Fibroblast of mammary gland (primary cell): ENCODE measurements around the gene CNN1.
"Not testable (repeated sequence)": the region's sequence is repeated elsewhere in the genome, so short reads cannot be mapped to it uniquely, and the experiment has no call there.

Experiments used
- DNase-seq: peaks from one replicate; pipeline ENCODE4 v3.0.0-alpha.2; 2010; ENCODE audit warnings: low read depth
- H3K4me3 ChIP-seq: 2 replicates; pipeline ENCODE4 v1.5.1; 2011; ENCODE audit warnings: low read depth, mild to moderate bottlenecking, low read length, moderate library complexity; ENCODE audit not compliant: control insufficient read depth
- CTCF ChIP-seq: conservative IDR thresholded peaks from 2 replicates; pipeline ENCODE4 v1.5.1; 2011; ENCODE audit warnings: low read depth, low read length, inconsistent platforms; ENCODE audit not compliant: control insufficient read depth, insufficient read depth

CNN1 gene

GRCh38 chr19:11554160-11554559, 15.5 kb downstream of the CNN1 start:
- no peak overlapping the region for H3K4me3 ChIP-seq
- no peak for DNase-seq
- TF ChIP-seq CTCF: no peak

GRCh38 chr19:11555246-11555645, 16.6 kb downstream of the CNN1 start:
- no peak for DNase-seq
- no peak overlapping the region for H3K4me3 ChIP-seq
- TF ChIP-seq CTCF: no peak

- no peak overlapping the region for H3K4me3 ChIP-seq
- no peak for DNase-seq
- no peak for TF ChIP-seq CTCF
Measured at GRCh38 chr19:11556634-11557420, 18.2 kb downstream of the CNN1 start.

- H3K4me3 ChIP-seq: peak within 1 kb of the TSS; percentile 94
- DNase-seq: peak; percentile 97
- TF ChIP-seq CTCF: peak; percentile 21
Measured at GRCh38 chr19:11558881-11559828, 20.5 kb downstream of the CNN1 start, which contains the start of gene ELOF1. Gene ELOF1, minus strand, starts transcription at chr19:11559230. Its CDS starts 4,883 bp downstream, at chr19:11554347.

- TF ChIP-seq CTCF: peak; percentile 71
- DNase-seq: peak; percentile 81
- no peak overlapping the region for H3K4me3 ChIP-seq
Measured at GRCh38 chr19:11560404-11561051, 21.9 kb downstream of the CNN1 start.

- DNase-seq: no peak
- no peak for TF ChIP-seq CTCF
- H3K4me3 ChIP-seq: no peak overlapping the region
Measured at GRCh38 chr19:11563532-11563931, 24.9 kb downstream of the CNN1 start.

GRCh38 chr19:11564082-11564807, 25.6 kb downstream of the CNN1 start:
- H3K4me3 ChIP-seq, DNase-seq: not testable (repeated sequence)

GRCh38 chr19:11565649-11565980, 27.0 kb downstream of the CNN1 start:
- DNase-seq, H3K4me3 ChIP-seq: not testable (repeated sequence)
